ENCODE measurements around the gene TMEM33. TPM values are rescaled to one million over a fixed set of nuclear protein-coding genes. Genes with fewer than 3 reads are reported as not detected.

Gene TMEM33
- total RNA-seq, 1 experiment from 2014 or later = 65.0 TPM

DNA sequence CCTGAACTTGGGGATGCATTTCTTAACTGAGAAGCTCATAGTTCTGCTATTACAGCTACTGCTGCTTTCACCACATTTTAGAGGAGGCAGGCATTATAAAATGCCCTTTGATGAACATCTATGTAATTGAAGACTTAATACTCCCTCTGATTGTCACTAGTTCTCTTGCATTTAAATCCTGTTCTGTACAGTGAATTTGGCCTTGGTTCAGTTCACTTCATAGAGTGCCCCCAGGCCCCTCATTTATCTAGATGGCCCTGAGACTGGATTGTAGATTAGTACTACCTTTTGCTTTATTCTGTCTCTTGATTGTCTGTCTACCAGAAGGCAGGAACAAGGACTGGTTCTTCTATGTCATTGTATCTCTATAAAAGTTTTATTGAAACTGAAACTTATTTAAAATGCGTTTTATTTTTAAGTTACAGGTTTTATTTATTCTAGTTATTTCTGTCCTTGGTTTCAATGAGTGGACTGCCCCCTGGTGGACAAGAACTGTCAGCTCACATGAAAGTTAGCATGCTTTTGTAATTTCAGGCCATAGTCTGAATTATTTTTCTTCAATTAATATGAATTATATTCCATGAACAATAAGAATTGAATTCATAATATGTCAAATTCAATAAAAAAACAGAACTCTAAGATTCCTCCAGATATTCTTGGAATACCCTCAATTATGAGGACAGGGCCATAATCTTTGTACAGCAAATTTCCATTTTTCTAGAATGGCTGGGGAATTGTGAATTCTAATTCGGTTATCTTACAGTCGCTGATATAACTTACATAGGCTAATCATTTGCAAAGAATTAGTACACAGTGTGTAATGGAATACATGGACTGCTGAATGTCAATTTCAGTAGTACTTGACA, 47.2 kb upstream of the TMEM33 start:
- no peak for TF ChIP-seq EZH2 (IDR thresholded peaks at IDR 0.05; ENCODE audit: low read depth)
- TF ChIP-seq, protein P1, sequence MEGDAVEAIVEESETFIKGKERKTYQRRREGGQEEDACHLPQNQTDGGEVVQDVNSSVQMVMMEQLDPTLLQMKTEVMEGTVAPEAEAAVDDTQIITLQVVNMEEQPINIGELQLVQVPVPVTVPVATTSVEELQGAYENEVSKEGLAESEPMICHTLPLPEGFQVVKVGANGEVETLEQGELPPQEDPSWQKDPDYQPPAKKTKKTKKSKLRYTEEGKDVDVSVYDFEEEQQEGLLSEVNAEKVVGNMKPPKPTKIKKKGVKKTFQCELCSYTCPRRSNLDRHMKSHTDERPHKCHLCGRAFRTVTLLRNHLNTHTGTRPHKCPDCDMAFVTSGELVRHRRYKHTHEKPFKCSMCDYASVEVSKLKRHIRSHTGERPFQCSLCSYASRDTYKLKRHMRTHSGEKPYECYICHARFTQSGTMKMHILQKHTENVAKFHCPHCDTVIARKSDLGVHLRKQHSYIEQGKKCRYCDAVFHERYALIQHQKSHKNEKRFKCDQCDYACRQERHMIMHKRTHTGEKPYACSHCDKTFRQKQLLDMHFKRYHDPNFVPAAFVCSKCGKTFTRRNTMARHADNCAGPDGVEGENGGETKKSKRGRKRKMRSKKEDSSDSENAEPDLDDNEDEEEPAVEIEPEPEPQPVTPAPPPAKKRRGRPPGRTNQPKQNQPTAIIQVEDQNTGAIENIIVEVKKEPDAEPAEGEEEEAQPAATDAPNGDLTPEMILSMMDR (conservative IDR thresholded peaks at IDR 0.05) = peak; percentile 95
- POLR2A ChIA-PET (ENCODE audit: unreplicated experiment) = interaction anchor here (0.7 kb wide), 1 partner anchor 46 kb away, joined by 5 read pairs; no protein-coding TSS in a partner anchor
- no peaks in the 10 kb centered on the region; the same call in 1 of the 2 replicates for H4K20me1 ChIP-seq (ENCODE audit: insufficient read depth)
- H3K4me1 ChIP-seq (replicated peaks; ENCODE audit: insufficient read depth) = peaks cover 15% of the 10 kb centered on the region
- no peak overlapping the region for H2AFZ ChIP-seq
- BruUV-seq (replicated peaks) = no TSS peak
- no peaks in the 10 kb centered on the region for H3F3A ChIP-seq (ENCODE audit: insufficient read depth, low read depth)
- DNase-seq = peak in 1 of 2 experiments; percentile 24
- H3K9me3 ChIP-seq (ENCODE audit: insufficient read depth, low read depth) = no peaks in the 10 kb centered on the region
- no peak overlapping the region for H3K4me3 ChIP-seq
- no peaks in the 10 kb centered on the region for H3K27me3 ChIP-seq (ENCODE audit: insufficient read depth, low read depth)
- H3K4me2 ChIP-seq = no peak overlapping the region
- H3K9me2 ChIP-seq (ENCODE audit: insufficient read depth) = no peaks in the 10 kb centered on the region
- no peak overlapping the region for H3K27ac ChIP-seq
- intact Hi-C loops (cut with micrococcal nuclease; ENCODE audit: unreplicated experiment) = loop anchor here (1.0 to 10.0 kb wide), 2 partner anchors 607 to 983 kb away; no protein-coding TSS in a partner anchor
- no peaks in the 10 kb centered on the region for H3K79me2 ChIP-seq (ENCODE audit: low read depth)
- H3K36me3 ChIP-seq (ENCODE audit: low read depth) = no peaks in the 10 kb centered on the region
- CTCF ChIA-PET = interaction anchor here (0.7 kb wide), 1 partner anchor 792 kb away, joined by 3 read pairs; no protein-coding TSS in a partner anchor

DNA sequence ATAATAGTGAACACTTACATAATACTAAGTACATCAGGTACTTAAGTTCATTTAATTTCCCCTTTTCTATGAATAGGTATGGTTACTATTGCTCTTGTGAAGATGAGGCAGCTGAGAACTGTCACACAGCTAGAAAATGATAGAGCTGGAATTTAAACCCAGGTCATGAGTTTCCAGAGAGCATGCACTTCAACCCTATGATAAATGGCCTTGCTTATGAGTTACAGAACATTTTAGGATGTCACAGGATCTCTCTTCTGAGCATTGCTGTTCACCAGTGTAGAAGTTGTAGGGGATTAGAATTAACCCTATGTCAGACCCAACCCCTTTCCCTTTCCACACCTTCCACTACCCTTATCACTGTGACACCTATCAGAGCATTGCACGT, 46.5 kb upstream of the TMEM33 start:
- no peaks in the 10 kb centered on the region for H3K9me3 ChIP-seq (ENCODE audit: insufficient read depth, low read depth)
- no peak for DNase-seq
- no TSS peak for BruUV-seq (replicated peaks)
- no peaks in the 10 kb centered on the region; the same call in 1 of the 2 replicates for H4K20me1 ChIP-seq (ENCODE audit: insufficient read depth)
- no peaks in the 10 kb centered on the region for H3K79me2 ChIP-seq (ENCODE audit: low read depth)
- TF ChIP-seq, protein P1 (conservative IDR thresholded peaks at IDR 0.05) = no peak
- TF ChIP-seq EZH2 (IDR thresholded peaks at IDR 0.05; ENCODE audit: low read depth) = no peak
- H3K27me3 ChIP-seq (ENCODE audit: insufficient read depth, low read depth) = no peaks in the 10 kb centered on the region
- H3K27ac ChIP-seq = no peak overlapping the region
- H2AFZ ChIP-seq = no peak overlapping the region
- H3F3A ChIP-seq (ENCODE audit: insufficient read depth, low read depth) = no peaks in the 10 kb centered on the region
- H3K4me1 ChIP-seq (replicated peaks; ENCODE audit: insufficient read depth) = peaks cover 15% of the 10 kb centered on the region
- ChIA-PET CTCF (interaction anchor here (0.6 kb wide), 1 partner anchor 784 kb away, joined by 3 read pairs; no protein-coding TSS in a partner anchor), POLR2A (ENCODE audit: unreplicated experiment) (interaction anchor here (0.7 kb wide), 1 partner anchor 46 kb away, joined by 5 read pairs; no protein-coding TSS in a partner anchor)
- no peaks in the 10 kb centered on the region for H3K9me2 ChIP-seq (ENCODE audit: insufficient read depth)
- no peaks in the 10 kb centered on the region for H3K36me3 ChIP-seq (ENCODE audit: low read depth)
- H3K4me3 ChIP-seq = no peak overlapping the region
- no peak overlapping the region for H3K4me2 ChIP-seq
- intact Hi-C loops (cut with micrococcal nuclease; ENCODE audit: unreplicated experiment) = loop anchor here (1.0 to 10.0 kb wide), 2 partner anchors 607 to 984 kb away; no protein-coding TSS in a partner anchor

DNA sequence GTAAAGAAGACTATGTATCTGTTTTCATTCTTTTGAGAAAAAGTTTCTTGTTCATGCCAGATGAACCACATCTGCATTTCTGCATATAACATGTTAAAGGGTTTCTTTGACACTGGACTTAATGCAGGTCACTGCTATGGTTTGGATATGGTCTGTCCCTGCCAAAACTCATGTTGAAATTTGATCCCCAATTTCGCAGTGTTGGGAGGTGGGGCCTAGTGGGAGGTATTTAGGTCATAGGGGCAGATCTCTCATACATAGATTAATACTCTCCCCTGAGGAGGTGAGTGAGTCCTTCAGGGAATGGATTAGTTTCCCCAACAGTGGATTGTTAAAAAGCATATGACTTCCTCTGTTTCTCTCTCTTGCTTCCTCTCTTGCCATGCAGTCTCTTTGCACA, 45.9 kb upstream of the TMEM33 start:
- Histone ChIP-seq H3K79me2 (ENCODE audit: low read depth) (no peaks in the 10 kb centered on the region), H3K27ac (no peak overlapping the region), H3K9me3 (ENCODE audit: insufficient read depth, low read depth) (no peaks in the 10 kb centered on the region), H2AFZ (no peak overlapping the region), H3K4me3 (no peak overlapping the region), H3K4me1 (replicated peaks; ENCODE audit: insufficient read depth) (peaks cover 15% of the 10 kb centered on the region), H3K9me2 (ENCODE audit: insufficient read depth) (no peaks in the 10 kb centered on the region), H3K4me2 (peak overlapping the region; percentile 3; the same call in 1 of the 2 replicates), H3K27me3 (ENCODE audit: insufficient read depth, low read depth) (no peaks in the 10 kb centered on the region), H4K20me1 (ENCODE audit: insufficient read depth) (no peaks in the 10 kb centered on the region), H3K36me3 (ENCODE audit: low read depth) (no peaks in the 10 kb centered on the region), H3F3A (ENCODE audit: insufficient read depth, low read depth) (no peaks in the 10 kb centered on the region)
- ChIA-PET CTCF (interaction anchor here (0.6 kb wide), 1 partner anchor 783 kb away, joined by 3 read pairs; no protein-coding TSS in a partner anchor), POLR2A (ENCODE audit: unreplicated experiment) (no interaction called here)
- DNase-seq = peak in 1 of 2 experiments; percentile 55
- TF ChIP-seq, protein P1 (conservative IDR thresholded peaks at IDR 0.05) = no peak
- no peak for TF ChIP-seq EZH2 (IDR thresholded peaks at IDR 0.05; ENCODE audit: low read depth)
- no TSS peak for BruUV-seq (replicated peaks)
- intact Hi-C loops (cut with micrococcal nuclease; ENCODE audit: unreplicated experiment) = loop anchor here (10.0 kb wide), 1 partner anchor 985 kb away; no protein-coding TSS in a partner anchor

Measured in PC-9 (cell line).